Ishikawa (cell line): ENCODE measurements around the gene PRKAB1.

ENCODE experiments used
- CEBPB ChIP-seq: IDR thresholded peaks from 2 replicates; pipeline ENCODE4 v1.6.1; 2012
- CREB1 ChIP-seq: IDR thresholded peaks from 2 replicates; pipeline ENCODE4 v1.6.1; 2012; ENCODE audit warnings: low read depth
- EGR1 ChIP-seq: IDR thresholded peaks from 2 replicates; pipeline ENCODE4 v1.6.1; 2012
- EP300 ChIP-seq: IDR thresholded peaks from 2 replicates; pipeline ENCODE4 v1.6.1; 2012; ENCODE audit warnings: borderline replicate concordance
- FOXM1 ChIP-seq: IDR thresholded peaks from 2 replicates; pipeline ENCODE4 v1.6.1; 2012; ENCODE audit warnings: low read depth, borderline replicate concordance
- MAX ChIP-seq: IDR thresholded peaks from 2 replicates; pipeline ENCODE4 v1.6.1; 2012
- NFIC ChIP-seq: IDR thresholded peaks from 2 replicates; pipeline ENCODE4 v1.6.1; 2012
- RAD21 ChIP-seq: IDR thresholded peaks from 2 replicates; pipeline ENCODE4 v1.6.1; 2012; ENCODE audit warnings: low read depth
- REST ChIP-seq: IDR thresholded peaks from 2 replicates; pipeline ENCODE4 v1.6.1; 2012; ENCODE audit warnings: low read depth, mild to moderate bottlenecking
- TAF1 ChIP-seq: IDR thresholded peaks from 2 replicates; pipeline ENCODE4 v1.6.1; 2012; ENCODE audit warnings: low read depth, mild to moderate bottlenecking
- TCF12 ChIP-seq: IDR thresholded peaks from 2 replicates; pipeline ENCODE4 v1.6.1; 2012; ENCODE audit warnings: low read depth
- TEAD4 ChIP-seq: IDR thresholded peaks from 2 replicates; pipeline ENCODE4 v1.6.1; 2012
- USF1 ChIP-seq: IDR thresholded peaks from 2 replicates; pipeline ENCODE4 v1.6.1; 2012
- YY1 ChIP-seq: IDR thresholded peaks from 2 replicates; pipeline ENCODE4 v1.6.1; 2012; ENCODE audit warnings: low read depth
- ZBTB7A ChIP-seq: IDR thresholded peaks from 2 replicates; pipeline ENCODE4 v1.6.1; 2012; ENCODE audit warnings: low read depth

The PRKAB1 gene

GRCh38 chr12:119624966-119625365, 43.0 kb upstream of the PRKAB1 start:
- TF ChIP-seq EGR1 (no peak), TAF1 (no peak), EP300 (no peak), MAX (no peak), CEBPB (no peak), ZBTB7A (no peak), USF1 (no peak), YY1 (no peak), REST (no peak), TEAD4 (no peak), CREB1 (no peak), TCF12 (no peak), FOXM1 (no peak), NFIC (no peak), RAD21 (no peak)

- TF ChIP-seq CEBPB = no peak
These were observed 40.8 kb upstream of the PRKAB1 start for GRCh38 chr12:119627019-119627643.

- TF ChIP-seq TEAD4 = no peak
- no peak for TF ChIP-seq TCF12
- no peak for TF ChIP-seq CREB1
- TF ChIP-seq CEBPB = no peak
- no peak for TF ChIP-seq RAD21
- no peak for TF ChIP-seq YY1
- TF ChIP-seq NFIC = no peak
- TF ChIP-seq EP300 = no peak
These were observed 40.2 kb upstream of the PRKAB1 start for GRCh38 chr12:119627686-119628085.

GRCh38 chr12:119630223-119630780, 37.6 kb upstream of the PRKAB1 start:
- no peak for TF ChIP-seq ZBTB7A
- TF ChIP-seq MAX = no peak
- TF ChIP-seq TCF12 = no peak
- no peak for TF ChIP-seq RAD21
- TF ChIP-seq REST = no peak
- no peak for TF ChIP-seq USF1
- TF ChIP-seq YY1 = no peak
- no peak for TF ChIP-seq TAF1
- TF ChIP-seq EP300 = no peak
- TF ChIP-seq EGR1 = no peak
- TF ChIP-seq NFIC = no peak
- no peak for TF ChIP-seq FOXM1
- no peak for TF ChIP-seq CREB1
- no peak for TF ChIP-seq TEAD4
- no peak for TF ChIP-seq CEBPB

GRCh38 chr12:119630962-119631550, 36.9 kb upstream of the PRKAB1 start:
- no peak for TF ChIP-seq ZBTB7A
- TF ChIP-seq MAX = no peak
- TF ChIP-seq REST = no peak
- TF ChIP-seq YY1 = no peak
- no peak for TF ChIP-seq FOXM1
- no peak for TF ChIP-seq CEBPB
- TF ChIP-seq CREB1 = no peak
- no peak for TF ChIP-seq NFIC
- no peak for TF ChIP-seq EP300
- TF ChIP-seq EGR1 = no peak
- no peak for TF ChIP-seq TCF12
- TF ChIP-seq USF1 = no peak
- TF ChIP-seq TAF1 = no peak
